Femur (tissue), 1 donor: ENCODE measurements around the gene TBC1D19.

Experiments
- DNase-seq: peaks from one replicate; pipeline ENCODE4 v3.0.0-alpha.2; 2017

TBC1D19 gene

DNA sequence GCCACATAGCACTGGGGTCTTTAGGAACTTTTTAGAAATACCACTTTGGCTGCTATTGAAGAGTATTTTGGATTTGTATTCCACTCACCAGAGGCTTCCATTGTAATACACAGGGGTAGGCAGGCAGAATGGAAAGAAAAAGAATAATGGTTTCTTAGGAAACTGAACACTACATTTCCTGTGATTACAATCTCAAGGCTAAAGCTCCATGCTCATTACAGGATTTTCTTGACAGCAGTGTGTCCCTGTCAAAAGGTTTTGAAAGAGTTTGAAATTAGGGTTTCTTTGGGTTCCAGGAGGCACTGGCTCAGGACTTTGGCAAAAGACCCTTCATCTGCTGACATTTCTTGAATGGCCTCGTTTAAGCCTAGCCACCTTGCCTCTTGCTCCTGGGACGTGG, 201.9 kb downstream of the TBC1D19 start:
- no peak for DNase-seq

DNA sequence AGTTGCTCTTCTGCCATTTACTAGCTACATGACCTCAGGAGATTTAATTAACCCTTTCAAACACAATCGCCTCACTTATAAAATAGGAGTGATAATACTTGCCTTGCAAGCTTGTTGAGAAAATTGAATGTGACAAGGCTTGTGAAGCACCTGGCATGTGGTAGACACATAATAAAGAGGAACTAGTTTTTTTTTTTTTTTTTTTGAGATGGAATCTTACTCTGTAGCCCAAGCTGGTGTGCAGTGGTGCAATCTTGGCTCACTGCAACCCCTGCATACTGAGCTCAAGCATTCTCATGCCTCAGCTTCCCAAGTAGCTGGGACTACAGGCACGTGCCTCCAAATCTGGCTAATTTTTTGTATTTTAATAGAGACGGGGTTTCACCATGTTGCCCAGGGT, 203.0 kb downstream of the TBC1D19 start:
- DNase-seq = no peak

DNA sequence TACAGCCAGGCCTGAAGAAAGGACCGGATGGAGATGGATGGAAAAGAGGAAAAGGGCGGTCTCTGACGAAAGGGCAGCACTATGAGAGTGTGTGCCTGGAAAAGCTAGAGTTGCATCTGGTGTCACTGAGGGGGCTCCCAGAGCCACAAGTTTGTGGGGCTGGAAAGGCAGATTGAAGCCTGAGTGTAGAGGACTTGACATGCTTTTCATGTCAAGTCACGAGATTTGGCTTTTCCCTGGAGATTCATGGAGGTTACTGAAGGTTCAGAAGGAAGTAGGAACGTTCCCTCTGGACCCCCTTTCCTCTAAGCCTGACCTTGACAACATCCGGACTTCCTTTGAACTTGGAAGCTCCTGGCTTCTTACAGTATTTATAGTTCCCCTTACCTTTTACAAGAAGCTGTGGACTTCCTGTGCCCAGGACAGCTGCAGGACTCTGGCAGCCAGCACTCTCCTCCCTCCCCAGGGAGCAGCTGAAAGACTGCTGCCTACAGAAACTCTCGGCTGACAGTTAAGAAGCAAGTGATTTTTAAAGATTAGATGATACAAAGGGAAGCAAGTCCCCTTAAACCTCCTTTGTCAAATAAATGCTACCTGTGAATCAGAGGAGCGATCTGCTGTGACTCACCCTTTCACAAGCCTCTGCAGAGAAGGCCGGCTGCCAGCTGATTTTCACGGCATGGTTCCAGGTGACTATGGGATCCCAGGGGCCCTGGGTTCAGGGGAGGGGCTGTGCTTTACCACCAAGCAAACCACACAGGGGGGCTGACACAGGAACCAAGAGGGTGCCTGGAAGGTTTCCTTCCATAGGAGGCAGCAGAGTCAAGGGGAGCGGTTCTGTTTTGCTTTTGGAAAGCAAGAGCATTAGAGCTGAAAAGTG, 203.8 kb downstream of the TBC1D19 start:
- peak; percentile 67 for DNase-seq

DNA sequence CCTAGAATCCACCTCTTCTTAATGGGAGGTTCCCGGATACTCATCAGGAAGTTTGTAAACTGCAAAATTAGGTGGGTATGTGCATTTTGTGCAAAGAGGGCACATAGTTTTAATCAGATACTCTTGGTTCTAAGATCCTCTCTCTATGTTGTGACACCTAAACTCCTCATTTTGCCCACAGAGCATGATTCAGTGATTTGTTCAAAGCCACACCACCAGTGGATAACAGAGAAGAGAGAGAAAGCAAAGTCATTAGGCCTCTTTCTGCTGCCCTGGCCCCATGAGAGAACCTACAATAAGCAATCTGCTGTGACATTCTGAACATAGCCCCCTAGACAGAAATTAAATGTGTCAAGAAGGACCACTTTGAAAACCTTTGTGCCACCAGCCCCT, 204.5 kb downstream of the TBC1D19 start:
- DNase-seq = no peak

DNA sequence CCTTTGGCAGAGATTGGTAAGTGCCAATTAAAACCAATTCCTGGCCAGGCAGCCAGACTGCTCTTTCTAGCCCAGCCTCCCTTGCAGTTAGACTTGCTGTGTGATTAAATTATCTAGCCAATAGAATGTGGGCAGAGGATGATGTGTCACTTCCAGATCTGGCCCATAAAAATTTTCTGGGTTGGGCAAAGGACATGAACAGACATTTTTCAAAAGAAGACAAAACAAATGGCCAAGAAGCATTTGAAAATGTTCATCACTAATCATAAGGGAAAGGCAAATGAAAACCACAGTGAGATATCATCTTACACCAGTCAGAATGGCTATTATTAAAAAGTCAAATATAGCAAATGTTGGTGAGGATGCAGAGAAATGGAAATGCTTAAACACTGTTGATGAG, 205.3 kb downstream of the TBC1D19 start:
- DNase-seq = no peak

DNA sequence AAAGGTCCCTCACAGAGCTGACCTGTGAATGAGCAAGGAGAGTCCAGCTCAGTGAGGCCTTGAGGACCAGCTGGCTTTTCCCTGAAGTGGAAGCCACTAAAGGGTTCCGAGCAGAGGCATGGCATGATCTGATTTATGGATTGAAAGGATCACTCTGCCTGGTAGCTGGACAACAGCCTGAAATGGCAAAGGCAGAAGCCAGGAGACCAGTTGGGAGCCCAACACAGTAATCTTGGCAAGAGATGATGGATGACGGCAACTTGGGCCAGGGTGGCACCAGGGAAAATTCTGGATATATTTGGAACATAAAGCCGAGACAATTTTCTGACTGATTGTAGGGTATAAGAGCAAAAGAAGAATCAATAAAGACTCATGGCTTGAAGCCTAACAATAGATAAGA, 207.5 kb downstream of the TBC1D19 start:
- no peak for DNase-seq

DNA sequence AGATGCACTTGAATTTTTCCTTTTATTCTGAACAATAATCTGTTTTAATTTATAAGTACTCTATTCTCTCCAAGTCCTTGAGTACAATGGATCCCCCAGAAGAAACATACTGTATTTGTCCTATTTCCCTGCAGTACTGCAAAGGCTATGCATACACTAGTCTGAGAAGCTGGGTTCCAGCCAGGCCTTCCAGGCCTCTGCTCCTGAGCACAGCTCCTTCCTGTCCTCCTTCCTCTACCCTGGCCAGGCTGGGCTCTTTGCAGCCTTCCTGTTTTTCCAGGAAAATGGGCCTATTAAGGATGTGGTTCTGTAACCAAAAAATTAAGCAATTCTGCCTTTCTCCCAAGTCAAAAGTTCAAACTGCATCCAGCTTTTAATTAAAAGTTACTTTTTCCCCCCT, 208.8 kb downstream of the TBC1D19 start:
- DNase-seq = no peak

DNA sequence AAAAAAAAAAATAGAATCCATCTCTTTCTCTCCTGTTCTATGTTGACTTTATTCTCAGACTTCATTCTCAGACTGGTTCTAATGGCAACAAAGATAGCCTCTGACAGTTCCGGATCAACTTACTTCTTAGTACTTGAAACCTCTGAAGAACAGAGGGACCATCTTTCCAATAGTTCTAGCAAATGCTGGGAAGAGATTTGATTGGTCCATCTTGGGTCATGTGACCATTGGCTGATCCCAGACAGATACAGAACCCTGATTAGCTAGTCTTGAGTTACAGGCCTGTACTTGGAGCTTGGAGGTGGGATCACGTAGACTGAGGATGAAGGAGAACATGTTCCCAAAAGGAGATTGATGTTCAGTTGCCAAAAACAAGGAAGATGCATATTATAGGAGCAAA, 209.9 kb downstream of the TBC1D19 start:
- no peak for DNase-seq

DNA sequence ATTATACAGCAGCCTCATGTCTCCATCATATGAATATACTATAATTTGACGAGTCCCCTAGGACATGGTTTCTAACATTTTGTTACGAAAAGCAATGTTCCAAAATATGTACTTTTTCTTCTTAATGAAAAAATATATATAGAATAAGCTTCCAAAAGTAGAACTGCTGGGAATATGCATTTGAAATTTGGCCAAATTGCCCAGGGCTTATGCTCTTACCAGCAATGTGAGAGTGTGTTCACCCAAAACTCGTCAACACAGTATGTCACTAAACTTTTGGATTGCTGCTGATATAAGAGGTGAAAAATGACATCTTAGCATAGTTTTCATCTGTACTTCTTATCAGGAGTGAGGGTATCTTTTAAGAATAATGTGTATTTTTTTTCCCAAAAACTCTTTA, 212.2 kb downstream of the TBC1D19 start:
- no peak for DNase-seq

DNA sequence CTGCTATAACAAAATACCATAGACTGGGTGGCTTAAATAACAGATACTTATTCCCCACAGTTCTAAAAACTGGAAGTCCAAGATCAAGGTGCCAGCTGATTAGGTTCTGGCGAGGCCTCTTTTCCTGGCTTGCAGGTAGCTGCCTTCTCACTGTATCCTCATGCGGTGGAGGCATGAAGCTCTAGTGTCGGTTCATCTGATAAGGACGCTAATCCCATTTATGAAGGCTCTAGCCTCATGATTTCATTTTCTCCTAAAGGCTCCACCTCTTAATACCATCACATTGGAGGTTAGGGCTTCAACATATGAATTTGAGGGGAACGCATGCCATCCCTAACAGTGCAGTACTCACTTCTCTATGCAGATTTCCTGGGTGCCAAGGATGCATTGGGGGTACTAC, 218.9 kb downstream of the TBC1D19 start:
- DNase-seq = no peak

DNA sequence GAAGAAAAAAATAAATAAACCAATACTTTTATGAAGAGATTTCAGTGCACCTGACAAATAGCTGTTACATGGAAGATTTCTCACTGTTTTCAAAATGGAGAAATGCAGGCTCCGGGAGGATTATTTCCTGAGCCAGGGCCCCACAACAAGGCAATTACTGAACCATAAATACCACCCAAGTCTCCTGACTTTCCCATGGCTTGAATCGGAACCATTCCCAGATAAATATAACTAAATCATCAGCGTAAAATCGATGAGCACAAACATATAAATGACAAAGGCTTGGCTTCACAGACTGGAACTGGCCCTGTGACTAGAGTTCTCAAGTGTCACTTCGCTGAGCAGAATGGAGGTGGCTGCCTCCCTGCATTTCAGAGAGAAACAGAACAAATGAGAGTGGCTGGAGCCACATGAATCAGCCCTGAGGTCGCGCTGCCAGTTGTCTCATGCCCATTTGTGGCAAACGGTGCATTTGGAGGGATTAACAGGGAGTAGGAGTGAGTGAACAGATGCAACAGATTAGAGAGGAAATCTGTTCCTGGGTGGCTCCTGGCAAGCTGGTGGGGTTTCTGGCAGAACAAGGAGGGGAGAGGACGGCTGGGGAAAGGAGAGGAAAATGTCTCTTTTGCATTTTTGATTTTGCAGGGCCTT, 219.5 kb downstream of the TBC1D19 start:
- DNase-seq = peak; percentile 78

DNA sequence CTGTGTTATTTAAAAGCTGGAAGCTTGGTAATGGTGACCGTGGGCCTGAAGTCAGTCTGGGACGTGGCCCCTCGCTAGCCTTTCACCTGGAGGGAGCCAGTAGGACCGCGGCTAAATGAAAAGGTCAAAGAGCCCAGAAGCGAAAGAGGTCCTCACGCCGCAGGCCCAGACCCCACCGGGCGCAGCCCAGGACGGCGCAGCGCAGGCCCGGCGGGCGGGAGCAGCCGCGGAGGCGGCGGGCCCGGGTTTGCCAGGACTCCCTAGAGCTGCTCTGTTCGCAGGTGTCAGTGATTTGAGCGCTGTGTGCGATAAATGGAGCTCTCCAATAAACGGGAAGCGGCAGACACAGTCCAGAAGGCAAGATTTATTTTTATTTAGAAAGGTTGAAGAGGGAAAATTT, 220.6 kb downstream of the TBC1D19 start:
- DNase-seq = no peak

DNA sequence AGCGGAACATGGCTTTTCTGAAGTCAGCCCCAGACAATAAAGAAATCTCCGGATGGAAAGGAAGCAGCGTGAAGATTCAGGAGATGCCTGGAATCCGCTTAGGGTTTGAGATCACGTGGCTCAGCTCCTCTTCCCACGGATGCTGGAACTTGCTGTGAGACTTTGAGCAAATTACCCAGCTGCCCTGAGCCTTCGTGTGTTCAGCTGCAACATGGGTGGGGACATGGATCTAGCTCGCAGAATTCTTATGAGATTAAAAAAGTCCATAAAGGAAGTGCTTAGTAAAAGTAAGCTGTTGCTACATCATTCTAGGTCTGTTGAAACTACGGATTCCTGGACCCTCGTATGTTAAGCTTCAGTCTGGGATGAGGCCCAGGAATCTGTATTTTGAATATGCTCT, 221.0 kb downstream of the TBC1D19 start:
- peak; percentile 41 for DNase-seq
